Measurements from ENCODE around the gene EGLN2.
"Not testable (repeated sequence)": the region's sequence is repeated elsewhere in the genome, so short reads cannot be mapped to it uniquely, and the experiment has no call there.

Gene EGLN2

GRCh38 chr19:40781140-40781539 lies 17.9 kb upstream of the EGLN2 start:
- H2AFZ ChIP-seq (ENCODE audit: low read depth, low read length), result no peak overlapping the region
- no peak overlapping the region for H3K4me2 ChIP-seq (ENCODE audit: insufficient read depth, low read length)
- no peak for ATAC-seq (ENCODE audit: insufficient read depth, low read depth)
- H3K36me3 ChIP-seq (ENCODE audit: insufficient read depth, low read length), result peaks cover 4% of the 10 kb centered on the region; the same call in 1 of the 2 replicates
- H3K9ac ChIP-seq (ENCODE audit: low read depth, low read length), result no peak overlapping the region
- H3K27me3 ChIP-seq (ENCODE audit: insufficient read depth, low read length, poor library complexity), result no peaks in the 10 kb centered on the region
- H3K4me1 ChIP-seq (ENCODE audit: insufficient read depth, low read length), result peaks cover 21% of the 10 kb centered on the region
- no peak for TF ChIP-seq EZH2 (IDR thresholded peaks at IDR 0.05; ENCODE audit: borderline replicate concordance, low read depth, low read length, severe bottlenecking)
- peaks cover 8% of the 10 kb centered on the region; the same call in 1 of the 2 replicates for H4K20me1 ChIP-seq (ENCODE audit: insufficient read depth, low read length)
- H3K79me2 ChIP-seq (ENCODE audit: insufficient read depth, low read length), result peaks cover 13% of the 10 kb centered on the region
- no peak overlapping the region for H3K27ac ChIP-seq (ENCODE audit: low read length)
- H3K4me3 ChIP-seq (ENCODE audit: low read depth in 1 of 2, low read length in 2 of 2), result no peak overlapping the region
- no peaks in the 10 kb centered on the region for H3K9me3 ChIP-seq (ENCODE audit: insufficient read depth, low read length, severe bottlenecking)
- no peak for DNase-seq

- peaks cover 12% of the 10 kb centered on the region for H3K79me2 ChIP-seq (ENCODE audit: insufficient read depth, low read length)
- no peak for DNase-seq
- no peaks in the 10 kb centered on the region for H3K27me3 ChIP-seq (ENCODE audit: insufficient read depth, low read length, poor library complexity)
- H3K36me3 ChIP-seq (ENCODE audit: insufficient read depth, low read length), result peaks cover 4% of the 10 kb centered on the region; the same call in 1 of the 2 replicates
- no peak for TF ChIP-seq EZH2 (IDR thresholded peaks at IDR 0.05; ENCODE audit: borderline replicate concordance, low read depth, low read length, severe bottlenecking)
- TF ChIP-seq CTCF (IDR thresholded peaks at IDR 0.05; ENCODE audit: borderline replicate concordance, extremely low read depth, low read length, poor library complexity, severe bottlenecking), result no peak
- H3K9ac ChIP-seq (ENCODE audit: low read depth, low read length), result no peak overlapping the region
- no peak overlapping the region for H3K4me2 ChIP-seq (ENCODE audit: insufficient read depth, low read length)
- peaks cover 11% of the 10 kb centered on the region for H3K4me1 ChIP-seq (ENCODE audit: insufficient read depth, low read length)
- no peaks in the 10 kb centered on the region for H3K9me3 ChIP-seq (ENCODE audit: insufficient read depth, low read length, severe bottlenecking)
- no peak overlapping the region for H2AFZ ChIP-seq (ENCODE audit: low read depth, low read length)
- peaks cover 8% of the 10 kb centered on the region; the same call in 1 of the 2 replicates for H4K20me1 ChIP-seq (ENCODE audit: insufficient read depth, low read length)
- H3K4me3 ChIP-seq (ENCODE audit: low read depth in 1 of 2, low read length in 2 of 2), result no peak overlapping the region
- H3K27ac ChIP-seq (ENCODE audit: low read length), result no peak overlapping the region
- no peak for ATAC-seq (ENCODE audit: insufficient read depth, low read depth)
These were observed 15.3 kb upstream of the EGLN2 start for GRCh38 chr19:40783711-40784110.

- H3K79me2 ChIP-seq (ENCODE audit: insufficient read depth, low read length); H3K4me2 ChIP-seq (ENCODE audit: insufficient read depth, low read length); H3K9me3 ChIP-seq (ENCODE audit: insufficient read depth, low read length, severe bottlenecking); H3K36me3 ChIP-seq (ENCODE audit: insufficient read depth, low read length); DNase-seq; H3K4me3 ChIP-seq (ENCODE audit: low read depth in 1 of 2, low read length in 2 of 2); H3K27me3 ChIP-seq (ENCODE audit: insufficient read depth, low read length, poor library complexity); H3K4me1 ChIP-seq (ENCODE audit: insufficient read depth, low read length); H4K20me1 ChIP-seq (ENCODE audit: insufficient read depth, low read length); ATAC-seq (ENCODE audit: insufficient read depth, low read depth); H2AFZ ChIP-seq (ENCODE audit: low read depth, low read length); H3K9ac ChIP-seq (ENCODE audit: low read depth, low read length); H3K27ac ChIP-seq (ENCODE audit: low read length): not testable (repeated sequence)
These were observed 14.8 kb upstream of the EGLN2 start for GRCh38 chr19:40784146-40784545.

GRCh38 chr19:40785526-40785925 lies 13.5 kb upstream of the EGLN2 start:
- H3K9ac ChIP-seq (ENCODE audit: low read depth, low read length), result no peak overlapping the region
- H2AFZ ChIP-seq (ENCODE audit: low read depth, low read length), result no peak overlapping the region
- no peak overlapping the region for H3K4me3 ChIP-seq (ENCODE audit: low read depth in 1 of 2, low read length in 2 of 2)
- peaks cover 4% of the 10 kb centered on the region; the same call in 1 of the 2 replicates for H3K36me3 ChIP-seq (ENCODE audit: insufficient read depth, low read length)
- TF ChIP-seq EZH2 (IDR thresholded peaks at IDR 0.05; ENCODE audit: borderline replicate concordance, low read depth, low read length, severe bottlenecking) (no peak), CTCF (IDR thresholded peaks at IDR 0.05; ENCODE audit: borderline replicate concordance, extremely low read depth, low read length, poor library complexity, severe bottlenecking) (no peak)
- no peaks in the 10 kb centered on the region for H3K27me3 ChIP-seq (ENCODE audit: insufficient read depth, low read length, poor library complexity)
- no peak for ATAC-seq (ENCODE audit: insufficient read depth, low read depth)
- H3K4me1 ChIP-seq (ENCODE audit: insufficient read depth, low read length), result no peaks in the 10 kb centered on the region
- no peaks in the 10 kb centered on the region for H3K9me3 ChIP-seq (ENCODE audit: insufficient read depth, low read length, severe bottlenecking)
- no peak for DNase-seq
- H3K4me2 ChIP-seq (ENCODE audit: insufficient read depth, low read length), result no peak overlapping the region
- no peaks in the 10 kb centered on the region for H3K79me2 ChIP-seq (ENCODE audit: insufficient read depth, low read length)
- H4K20me1 ChIP-seq (ENCODE audit: insufficient read depth, low read length), result no peaks in the 10 kb centered on the region
- no peak overlapping the region for H3K27ac ChIP-seq (ENCODE audit: low read length)
